A673 (cell line): ENCODE data around the gene NT5E. TPM values are rescaled to one million over a fixed set of nuclear protein-coding genes. Genes with fewer than 3 reads are reported as not detected.

Experiments used
- BruUV-seq: library from RNA; stranded (reverse); fragments of 400-500 nt; replicated peaks from 2 replicates; lab custom pipeline; 2021; lab: Mats Ljungman, UMichigan
- CTCF ChIA-PET: fragments of 300-600 bp; sonication (Branson Sonifier 250); formaldehyde crosslinking; loops from one replicate; lab custom pipeline; 2022; ENCODE audit warnings: antibody characterized with exemption; lab: Charles Lee
- POLR2A ChIA-PET: fragments of 300-600 bp; sonication (Branson Sonifier 250); formaldehyde crosslinking; loops from one replicate; lab custom pipeline; 2022; ENCODE audit warnings: antibody characterized with exemption; ENCODE audit not compliant: low non-redundant PET; lab: Charles Lee
- DNase-seq: peaks from one replicate; pipeline ENCODE4 v3.0.0-alpha.2; 2015; ENCODE audit warnings: low spot score
- H3K27ac ChIP-seq: fragments of 200-600 bp; sonication (generic); 2 replicates; pipeline ENCODE4 v1.5.1; 2016; ENCODE audit warnings: mixed run types, low read depth, mild to moderate bottlenecking, mixed read lengths, antibody characterized with exemption, low read length; ENCODE audit not compliant: poor library complexity, severe bottlenecking
- H3K27me3 ChIP-seq: fragments of 200-600 bp; sonication (generic); replicated peaks from 2 replicates; pipeline ENCODE4 v1.6.1; 2017; ENCODE audit warnings: mixed run types, low read depth, mild to moderate bottlenecking, mixed read lengths, antibody characterized with exemption, low read length; ENCODE audit not compliant: insufficient read depth, poor library complexity
- H3K36me3 ChIP-seq: fragments of 200-600 bp; sonication (generic); 2 replicates; pipeline ENCODE4 v1.6.1; 2016; ENCODE audit warnings: mixed run types, mild to moderate bottlenecking, mixed read lengths, antibody characterized with exemption, low read length; ENCODE audit not compliant: insufficient read depth, poor library complexity, severe bottlenecking
- H3K4me1 ChIP-seq: fragments of 200-600 bp; sonication (generic); 2 replicates; pipeline ENCODE4 v1.6.1; 2017; ENCODE audit warnings: mixed run types, mild to moderate bottlenecking, mixed read lengths, antibody characterized with exemption, low read length; ENCODE audit not compliant: insufficient read depth, poor library complexity, severe bottlenecking
- H3K4me3 ChIP-seq: fragments of 200-600 bp; sonication (generic); 2 replicates; pipeline ENCODE4 v1.5.1; 2016; ENCODE audit warnings: low read depth, mixed run types, mild to moderate bottlenecking, mixed read lengths, low read length; ENCODE audit not compliant: poor library complexity, severe bottlenecking
- H3K9me3 ChIP-seq: fragments of 200-600 bp; sonication (generic); 2 replicates; pipeline ENCODE4 v1.6.1; 2016; ENCODE audit warnings: mixed run types, low read depth, mild to moderate bottlenecking, mixed read lengths, antibody characterized with exemption, low read length; ENCODE audit not compliant: poor library complexity, severe bottlenecking
- CTCF ChIP-seq: fragments of 300-800, 200-600 bp; sonication (generic); conservative IDR thresholded peaks from 2 replicates; pipeline ENCODE4 v1.5.1; 2017; ENCODE audit warnings: low read depth, mild to moderate bottlenecking, antibody characterized with exemption, low read length, moderate library complexity, mixed read lengths
- EZH2 ChIP-seq: fragments of 200-600 bp; sonication (generic); IDR thresholded peaks from 2 replicates; pipeline ENCODE4 v1.6.1; 2017; ENCODE audit warnings: borderline replicate concordance, low read depth, mild to moderate bottlenecking, mixed read lengths, antibody characterized with exemption, low read length; ENCODE audit not compliant: poor library complexity, severe bottlenecking
- intact Hi-C: fragments of 100-400 bp; cut with micrococcal nuclease; formaldehyde crosslinking; loops from one replicate; pipeline ENCODE4 v1.10.0; 2022; ENCODE audit not compliant: unreplicated experiment
- total RNA-seq: library from RNA; stranded (reverse); gene quantifications from 2 replicates; pipeline ENCODE4 v1.2.3, GENCODE V29; 2021

Gene NT5E
- total RNA-seq, 1 experiment from 2014 or later, result 32.7 TPM

DNA sequence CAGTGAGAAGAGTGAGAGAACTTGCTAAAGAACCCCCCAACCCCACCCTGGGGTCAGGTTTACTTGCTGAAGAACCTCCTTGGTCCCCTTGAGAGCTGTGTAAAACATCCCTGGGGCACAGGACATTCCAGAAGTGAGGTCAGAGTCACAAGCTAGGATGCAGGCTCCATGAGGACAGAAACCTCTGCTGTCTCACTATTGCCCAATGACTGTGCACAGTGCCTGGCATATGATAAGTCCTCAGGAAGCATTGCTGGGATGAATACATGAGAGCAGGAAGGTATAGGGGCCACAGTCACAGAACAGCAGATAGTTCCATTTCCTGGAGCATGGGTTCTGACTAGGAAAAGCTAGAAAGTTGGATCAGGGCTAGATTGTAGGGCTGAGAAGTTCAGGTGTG is 18.4 kb downstream of the NT5E start:
- Histone ChIP-seq H3K9me3 (no peaks in the 10 kb centered on the region), H3K27me3 (no peaks in the 10 kb centered on the region), H3K27ac (no peak overlapping the region), H3K4me3 (no peak overlapping the region), H3K4me1 (peaks cover 21% of the 10 kb centered on the region), H3K36me3 (no peaks in the 10 kb centered on the region)
- no peak for TF ChIP-seq CTCF
- TF ChIP-seq EZH2, result no peak
- BruUV-seq, result no TSS peak
- intact Hi-C loops, result loop anchor here (10.0 kb wide), 1 partner anchor 206 kb away; no protein-coding TSS in a partner anchor
- CTCF ChIA-PET, result interaction anchor here (1.9 kb wide), 1 partner anchor 15 kb away, joined by 9 read pairs; no protein-coding TSS in a partner anchor
- DNase-seq, result no peak
- POLR2A ChIA-PET, result no interaction called here

- intact Hi-C loops, result loop anchor here (10.0 kb wide), 1 partner anchor 205 kb away; no protein-coding TSS in a partner anchor
- CTCF ChIA-PET, result interaction anchor here (0.6 to 1.9 kb wide), 2 partner anchors 14 to 56 kb away, joined by 7 to 9 read pairs; no protein-coding TSS in a partner anchor
- H3K4me1 ChIP-seq, result peaks cover 10% of the 10 kb centered on the region
- TF ChIP-seq EZH2, result no peak
- no peak for TF ChIP-seq CTCF
- BruUV-seq, result no TSS peak
- POLR2A ChIA-PET, result no interaction called here
- no peaks in the 10 kb centered on the region for H3K36me3 ChIP-seq
- peak; percentile 44 for DNase-seq
- H3K27me3 ChIP-seq, result no peaks in the 10 kb centered on the region
- H3K4me3 ChIP-seq, result no peak overlapping the region
- H3K27ac ChIP-seq, result no peak overlapping the region
- no peaks in the 10 kb centered on the region for H3K9me3 ChIP-seq
Observed at GRCh38 chr6:85469276-85470022, 19.6 kb downstream of the NT5E start.

DNA sequence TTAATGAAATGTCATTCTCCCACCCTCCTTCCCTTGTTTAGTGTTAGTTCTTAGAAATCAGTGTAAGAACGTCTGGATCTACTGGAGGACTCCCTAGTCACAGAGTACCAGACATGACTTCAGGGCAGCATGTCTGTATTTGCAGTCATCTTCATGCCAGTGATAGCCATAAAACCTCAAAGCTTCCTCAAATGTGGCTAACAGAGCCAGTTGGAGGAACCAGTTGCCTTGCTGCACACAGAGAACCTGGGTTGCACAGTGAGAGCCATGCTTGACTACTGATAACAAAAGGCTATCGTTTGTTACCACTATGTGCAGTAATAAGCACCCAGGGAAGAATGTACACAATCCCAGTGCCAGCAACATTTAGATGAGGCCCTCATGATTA is 20.1 kb downstream of the NT5E start:
- POLR2A ChIA-PET, result no interaction called here
- H3K9me3 ChIP-seq, result no peaks in the 10 kb centered on the region
- no peak overlapping the region for H3K27ac ChIP-seq
- no peak for DNase-seq
- H3K4me1 ChIP-seq, result peaks cover 4% of the 10 kb centered on the region
- BruUV-seq, result no TSS peak
- CTCF ChIA-PET, result interaction anchor here (1.9 kb wide), 1 partner anchor 13 kb away, joined by 9 read pairs; no protein-coding TSS in a partner anchor
- no peaks in the 10 kb centered on the region for H3K36me3 ChIP-seq
- H3K4me3 ChIP-seq, result no peak overlapping the region
- H3K27me3 ChIP-seq, result no peaks in the 10 kb centered on the region
- intact Hi-C loops, result no loop called here
- TF ChIP-seq CTCF (no peak), EZH2 (no peak)
